GM18520 (cell line): Measurements from ENCODE around the gene MRPS5.

Source experiments
- ATAC-seq: cut with Tn5 transposase; IDR thresholded peaks from one replicate; pipeline ENCODE4 v1.9.1; 2021; ENCODE audit not compliant: unreplicated experiment

Gene MRPS5

DNA sequence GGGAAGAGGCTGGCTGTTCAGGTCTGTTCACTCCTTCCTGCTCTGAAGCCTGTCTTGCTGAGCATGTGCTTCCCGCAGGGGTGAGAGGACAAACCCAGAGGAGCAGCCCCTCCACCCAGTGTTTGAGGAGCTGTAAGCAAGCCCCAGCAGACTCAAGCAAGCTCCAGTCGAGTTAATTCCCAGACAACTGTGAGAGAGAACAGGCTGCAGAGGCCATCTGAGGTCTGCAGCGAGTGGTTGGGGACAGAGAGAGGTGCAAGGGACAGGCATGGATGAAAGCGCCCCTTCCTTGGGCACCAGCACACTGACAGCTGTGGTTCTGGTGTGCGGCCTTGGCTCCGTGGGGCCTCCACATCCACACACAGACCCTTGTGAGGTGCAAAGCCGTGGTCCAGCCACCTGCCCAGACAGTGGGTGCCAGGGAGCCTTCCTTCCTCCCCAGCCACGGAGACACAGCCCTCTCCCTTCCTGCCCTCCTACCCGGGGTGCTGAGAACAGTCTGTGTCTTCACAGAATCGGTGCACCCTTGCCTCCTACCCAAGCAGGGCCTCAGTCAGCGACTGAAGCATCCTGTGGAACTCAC, 59.9 kb downstream of the MRPS5 start:
- ATAC-seq: no peak

DNA sequence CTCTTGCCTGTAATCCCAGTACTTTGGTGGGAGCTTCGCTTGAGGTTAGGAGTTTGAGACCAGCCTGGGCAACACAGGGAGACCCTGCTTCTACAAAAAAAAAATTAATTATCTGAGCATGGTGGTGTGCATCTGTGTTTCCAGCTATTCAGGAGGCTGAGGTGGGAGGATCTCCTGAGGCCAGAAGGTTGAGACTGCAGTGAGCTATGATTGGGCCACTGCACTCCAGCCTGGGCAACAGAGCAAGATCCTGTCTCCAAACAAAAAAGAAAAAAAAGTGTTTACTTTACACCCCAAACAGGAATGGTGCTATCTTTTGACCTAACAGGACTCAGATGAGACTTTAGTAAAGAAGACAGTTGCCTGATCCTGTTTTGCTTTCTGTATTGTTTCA, 60.5 kb downstream of the MRPS5 start:
- ATAC-seq: no peak

DNA sequence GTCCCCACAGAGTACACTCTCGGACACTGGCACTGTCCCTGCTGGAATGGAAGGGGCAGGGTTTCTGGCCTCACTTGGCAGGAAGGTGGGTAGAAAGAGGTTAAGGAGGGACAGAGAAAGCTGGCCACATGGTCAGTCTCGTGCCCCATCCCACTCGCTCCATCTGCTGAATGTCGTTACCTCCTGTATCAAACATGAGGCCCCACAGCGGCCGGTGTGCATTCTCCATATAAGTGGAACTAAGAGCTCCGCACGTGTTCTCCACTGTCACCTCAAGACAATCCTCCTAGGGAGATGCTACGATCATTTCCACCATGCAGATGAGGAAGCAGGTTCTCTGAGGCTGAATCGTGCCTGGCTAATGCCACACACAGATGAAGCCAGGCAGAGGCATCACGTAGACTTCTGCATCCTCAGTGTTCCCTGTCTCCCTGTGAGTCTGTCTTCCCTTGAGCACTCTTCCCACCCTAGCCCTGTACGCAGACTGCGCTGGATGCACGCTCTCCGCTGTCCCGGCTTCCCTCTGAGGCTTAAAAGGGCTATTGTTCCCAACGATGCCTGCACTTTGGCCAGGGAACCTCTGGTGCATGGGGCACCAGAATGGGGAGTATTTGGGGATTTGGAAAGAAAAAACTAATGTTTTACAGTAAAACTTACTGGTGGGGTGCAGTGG, 61.0 kb downstream of the MRPS5 start:
- ATAC-seq: no peak

DNA sequence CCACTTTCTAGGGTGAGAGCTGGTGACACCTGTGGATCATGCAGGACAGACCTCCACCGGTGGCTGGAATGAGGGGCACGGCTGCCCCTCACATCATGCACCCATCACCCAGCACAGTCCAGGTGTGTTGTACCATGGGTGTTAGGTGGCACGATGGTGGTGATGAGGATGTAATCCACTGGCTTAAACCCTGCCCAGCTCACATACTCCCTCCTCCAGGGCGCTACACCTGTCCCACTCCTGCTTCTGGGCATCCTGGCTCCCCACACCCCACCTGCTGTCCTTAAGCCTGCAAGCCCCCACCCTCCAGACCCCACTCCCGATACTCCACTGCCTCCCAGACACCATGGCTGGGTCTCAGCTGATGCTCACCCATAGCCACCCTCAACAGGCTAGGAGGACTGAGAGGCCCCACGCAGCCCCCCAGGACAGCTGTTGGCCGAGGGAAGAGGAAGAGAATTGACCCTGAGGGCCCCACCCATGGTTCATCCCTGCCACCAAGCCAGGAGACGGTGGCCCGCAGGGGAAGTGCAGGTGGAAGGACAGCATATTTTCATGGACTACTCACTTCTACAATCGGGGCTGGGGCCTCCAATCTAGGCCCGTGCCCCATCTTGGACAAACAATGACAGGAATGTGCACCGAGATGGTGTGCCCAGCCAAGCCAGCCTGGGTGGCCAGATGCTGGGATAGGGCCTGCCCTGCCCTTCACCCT, 61.8 kb downstream of the MRPS5 start:
- ATAC-seq: no peak

DNA sequence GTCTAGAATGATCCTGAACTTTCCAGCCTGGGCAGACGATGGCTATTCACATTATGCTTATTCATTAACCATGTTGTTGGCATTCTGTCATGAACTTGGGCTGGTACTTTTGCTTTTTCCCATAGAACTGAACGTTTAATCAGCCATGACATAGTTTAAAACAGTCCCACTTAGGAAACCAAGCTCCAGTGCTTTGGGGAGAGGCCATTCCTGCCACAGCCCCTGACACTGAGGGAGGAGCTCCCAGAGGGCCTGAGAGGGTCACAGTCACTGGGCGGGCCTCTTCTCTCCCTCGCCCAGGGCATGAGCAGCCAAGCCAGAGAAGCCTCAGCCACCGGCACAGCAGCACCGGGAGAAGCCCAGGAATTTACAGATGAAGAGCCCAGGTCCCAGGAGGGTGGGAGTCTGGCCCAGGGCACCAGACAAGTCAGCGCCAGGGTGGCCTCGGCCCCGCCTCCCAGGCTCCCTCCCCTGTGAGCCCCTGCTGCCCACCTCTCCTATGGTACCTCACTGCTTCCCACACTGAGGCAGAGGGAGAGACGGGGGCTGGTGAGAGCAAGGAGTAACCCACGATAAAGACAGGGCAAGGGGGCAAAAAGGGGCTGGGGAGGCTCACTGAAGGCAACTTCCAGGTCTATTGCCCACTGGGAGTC, 62.5 kb downstream of the MRPS5 start:
- ATAC-seq: no peak

DNA sequence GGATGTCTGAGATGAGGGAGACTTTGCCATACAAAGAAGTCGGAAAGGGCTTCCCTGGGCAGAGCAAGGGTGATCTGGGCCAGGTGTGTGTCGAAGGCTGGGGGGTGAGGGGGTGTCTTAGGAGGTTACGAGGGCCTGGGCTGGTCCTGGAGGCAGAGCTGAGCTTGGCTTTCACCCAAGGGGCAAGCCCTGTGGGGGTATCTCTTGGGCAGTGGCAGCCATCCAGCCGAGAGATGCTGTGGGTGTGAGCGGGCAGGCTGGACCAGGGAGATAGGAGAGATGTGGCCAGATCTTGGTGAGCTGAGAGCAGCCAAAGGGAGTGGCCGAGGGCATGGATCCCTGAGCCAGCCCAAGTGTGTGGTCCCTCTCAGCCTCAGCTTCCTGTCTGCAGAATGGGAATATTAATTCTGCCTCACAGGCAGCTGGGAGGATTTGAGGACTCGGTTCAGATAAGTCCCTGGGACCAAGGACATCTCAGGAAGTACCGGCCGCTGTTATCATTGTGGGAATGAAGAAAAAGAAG, 63.1 kb downstream of the MRPS5 start:
- ATAC-seq: no peak

DNA sequence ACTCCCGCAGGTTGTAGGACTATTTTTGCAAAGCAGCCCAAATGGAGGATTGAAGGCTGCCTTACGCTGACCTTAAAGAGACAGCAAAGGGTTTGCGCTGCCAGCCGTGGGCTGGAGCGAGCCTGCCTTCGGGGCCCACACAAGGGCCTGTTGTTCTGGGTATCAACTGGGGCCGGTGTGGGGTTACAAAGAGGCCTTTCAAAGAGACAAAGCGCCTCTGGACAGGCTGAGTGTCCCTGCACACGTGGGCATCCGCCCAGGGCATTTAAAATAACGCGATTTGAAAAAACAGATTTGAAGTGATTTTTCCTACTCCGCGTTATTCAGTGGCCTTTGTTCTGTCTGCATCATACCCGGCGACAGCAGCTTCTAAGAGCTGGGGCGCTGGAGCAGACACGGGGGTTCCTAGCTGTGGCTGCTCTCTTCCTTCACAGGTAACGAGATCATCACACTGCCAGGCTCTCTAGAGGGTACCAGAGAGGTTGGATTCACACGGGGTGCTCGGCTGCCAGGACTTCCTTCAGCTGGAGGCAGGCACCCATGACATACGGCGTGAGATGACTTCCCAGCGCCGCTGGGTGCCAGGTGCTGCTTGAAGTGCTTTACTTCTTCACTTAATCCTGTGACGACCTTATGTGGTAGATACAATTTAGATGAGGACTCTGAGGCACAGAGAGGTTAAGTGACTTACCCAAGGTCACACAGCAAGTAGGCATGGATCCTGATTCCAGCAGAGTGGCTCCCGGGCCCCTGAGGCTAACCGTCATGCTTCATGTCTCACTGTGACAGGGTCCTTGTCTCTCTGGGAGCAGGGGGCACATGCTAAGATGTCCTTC, 63.9 kb downstream of the MRPS5 start:
- no peak for ATAC-seq

DNA sequence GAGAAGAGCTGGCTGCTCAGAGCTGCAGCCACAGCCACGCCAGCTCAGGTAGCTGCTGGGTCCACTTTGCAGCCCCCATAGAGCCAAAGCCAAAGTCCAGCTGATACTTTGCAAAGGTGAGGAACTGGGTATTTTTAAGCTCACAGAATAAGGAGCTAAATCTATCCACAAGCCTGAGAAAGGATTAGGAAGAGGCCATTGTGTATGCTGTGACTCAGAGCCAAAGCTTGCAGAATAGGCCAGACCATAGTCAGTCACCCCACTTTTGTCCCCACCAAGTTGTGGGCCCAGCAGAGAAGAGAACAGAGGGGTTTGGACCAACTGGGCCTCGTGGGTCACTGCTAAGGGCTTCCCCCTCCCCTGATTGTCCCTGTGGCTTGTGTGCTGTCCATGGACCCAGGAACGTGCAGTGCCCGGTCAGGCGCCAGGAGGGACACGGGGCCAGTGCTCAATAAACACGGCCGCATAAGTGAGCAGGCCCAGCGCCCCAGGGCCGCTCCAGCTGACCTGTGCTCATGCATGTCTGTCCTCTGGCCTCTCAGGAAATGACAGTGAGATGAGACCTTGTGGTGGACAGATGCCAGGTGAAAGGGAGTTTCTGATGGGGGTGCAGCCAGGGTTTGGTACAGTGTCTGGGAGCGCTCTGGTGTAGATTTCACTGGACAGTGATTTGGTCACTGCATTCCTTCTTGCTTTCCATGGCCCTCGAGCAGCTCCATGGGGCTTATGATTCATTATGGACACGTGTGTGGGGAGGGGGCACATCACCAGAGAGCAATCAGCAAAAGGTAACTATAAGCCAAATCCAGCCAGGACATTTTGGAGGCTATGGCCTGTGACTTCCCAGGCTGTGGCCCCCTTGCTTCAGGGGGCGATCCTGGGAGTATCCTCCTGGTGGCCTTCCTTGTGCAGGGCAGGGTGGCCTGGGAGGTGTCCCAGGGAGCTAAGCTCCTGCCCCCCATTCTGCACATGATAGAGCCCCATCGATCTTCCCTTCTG, 64.8 kb downstream of the MRPS5 start:
- no peak for ATAC-seq

DNA sequence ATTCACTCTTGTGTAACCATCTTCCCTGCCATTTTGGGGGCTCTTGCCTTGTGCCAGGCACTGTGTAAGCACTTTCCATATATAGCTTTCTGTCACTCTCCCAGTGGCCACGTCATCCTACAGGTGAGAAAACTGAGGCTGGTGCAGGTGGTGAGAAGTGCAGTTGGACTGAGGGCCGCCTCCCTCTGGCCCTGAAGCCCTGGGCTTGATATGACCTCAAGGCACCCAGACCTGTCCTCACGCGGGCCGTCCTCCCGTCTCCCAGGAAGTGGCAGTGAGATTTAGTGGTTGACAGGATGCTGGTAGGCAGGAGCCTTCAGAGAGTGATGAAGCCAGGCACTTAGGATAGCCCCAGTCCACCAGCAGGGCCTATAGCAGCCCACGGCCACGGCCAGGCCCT, 65.6 kb downstream of the MRPS5 start:
- ATAC-seq: no peak

DNA sequence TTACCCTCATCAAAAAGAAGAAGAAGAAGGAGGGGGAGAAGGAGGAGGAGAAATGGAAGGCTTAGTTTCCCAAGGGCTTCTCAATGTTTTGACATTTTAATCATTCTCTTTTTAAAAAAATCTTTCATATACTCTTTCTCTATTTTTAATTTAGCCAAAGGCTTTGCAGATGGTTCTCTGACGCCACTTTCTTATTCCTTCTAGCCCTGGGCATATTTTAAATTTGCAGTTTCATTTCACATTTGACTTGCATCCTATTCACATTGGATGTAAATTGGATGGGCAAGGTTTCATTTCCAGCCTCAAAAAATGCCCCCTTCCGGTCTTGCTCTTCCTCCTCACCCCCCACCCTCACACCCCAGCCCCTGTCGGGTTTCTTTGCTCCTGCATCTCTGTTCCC, 66.3 kb downstream of the MRPS5 start:
- no peak for ATAC-seq

DNA sequence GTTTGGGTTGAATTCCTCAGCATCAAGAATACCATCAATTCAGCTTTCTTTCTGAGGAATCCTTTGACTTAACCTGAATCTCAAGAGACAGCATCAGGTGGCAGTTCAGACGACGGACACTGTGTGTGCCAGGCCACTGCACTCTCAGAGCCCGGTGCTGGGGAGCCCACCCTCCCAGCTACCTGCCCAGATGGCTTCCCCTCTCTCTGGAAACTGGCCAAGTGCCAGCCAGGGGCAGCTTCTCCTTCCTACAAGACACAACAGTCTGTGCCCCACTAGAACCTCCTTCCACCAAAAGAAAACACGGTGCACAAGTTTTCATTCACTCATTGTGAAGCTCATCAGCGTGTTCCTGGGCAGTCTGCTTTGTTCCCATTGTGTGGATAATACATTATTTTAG, 67.6 kb downstream of the MRPS5 start:
- ATAC-seq: no peak

DNA sequence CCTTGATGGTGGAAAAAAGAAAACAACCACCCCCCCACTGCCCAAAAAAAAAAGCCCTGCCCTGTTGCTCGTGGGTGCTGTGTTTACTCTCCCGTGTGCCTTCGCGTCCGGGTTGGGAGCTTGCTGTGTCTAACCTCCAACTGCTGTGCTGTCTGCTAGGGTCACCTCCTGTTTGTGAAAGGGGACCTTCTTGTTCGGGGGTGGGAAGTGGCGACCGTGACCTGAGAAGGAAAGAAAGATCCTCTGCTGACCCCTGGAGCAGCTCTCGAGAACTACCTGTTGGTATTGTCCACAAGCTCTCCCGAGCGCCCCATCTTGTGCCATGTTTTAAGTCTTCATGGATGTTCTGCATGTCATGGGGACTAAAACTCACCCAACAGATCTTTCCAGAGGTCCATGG, 68.1 kb downstream of the MRPS5 start:
- ATAC-seq: no peak

DNA sequence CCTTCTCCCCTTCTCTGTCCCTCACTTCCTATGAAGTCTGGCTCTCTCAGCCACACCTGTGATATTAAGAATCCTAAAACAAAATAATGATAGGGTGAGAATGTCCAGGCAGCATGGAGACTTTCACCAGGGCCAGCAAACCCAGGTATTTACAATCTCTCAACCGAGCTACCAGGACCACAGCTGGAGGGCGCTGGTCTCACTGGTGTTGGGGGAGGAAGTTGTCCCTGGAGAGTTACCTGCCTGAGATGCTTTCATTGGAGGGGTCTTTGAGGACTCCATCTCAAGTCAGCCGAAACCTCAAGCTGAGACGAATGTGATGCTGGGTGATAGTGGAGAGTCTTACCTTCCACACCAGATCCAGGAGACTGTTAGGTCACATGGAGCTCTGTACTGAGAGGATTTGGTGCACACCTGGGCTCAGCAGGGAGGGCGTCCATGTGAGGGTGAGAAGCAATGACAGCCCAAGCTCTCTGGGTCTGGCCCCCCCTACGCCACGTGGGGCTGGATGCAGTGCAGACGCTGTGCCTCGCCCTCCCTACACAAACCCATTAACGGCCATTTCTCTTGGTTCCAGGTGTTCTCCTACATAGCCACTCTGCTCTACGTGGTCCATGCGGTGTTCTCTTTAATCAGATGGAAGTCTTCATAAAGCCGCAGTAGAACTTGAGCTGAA, 68.7 kb downstream of the MRPS5 start:
- no peak for ATAC-seq

DNA sequence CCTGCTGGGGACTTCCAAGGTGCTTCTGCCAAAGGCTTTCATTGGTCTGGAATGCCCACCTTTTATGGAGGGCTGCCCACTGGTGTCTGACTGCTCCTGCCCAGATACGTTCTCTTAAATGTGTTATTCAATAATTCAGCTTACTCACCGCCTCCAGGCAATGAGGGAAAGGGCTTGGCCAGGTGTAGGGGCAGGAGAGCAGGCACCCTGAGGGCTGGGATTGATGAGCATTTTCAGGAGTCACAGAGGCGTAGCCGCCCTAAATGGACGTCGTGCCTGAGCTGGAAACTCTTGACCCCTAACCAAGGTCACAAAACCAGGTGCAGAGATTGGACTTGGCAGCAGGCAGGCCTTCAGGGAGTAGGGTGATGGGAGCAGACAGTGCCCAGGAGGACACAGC, 69.3 kb downstream of the MRPS5 start:
- no peak for ATAC-seq

DNA sequence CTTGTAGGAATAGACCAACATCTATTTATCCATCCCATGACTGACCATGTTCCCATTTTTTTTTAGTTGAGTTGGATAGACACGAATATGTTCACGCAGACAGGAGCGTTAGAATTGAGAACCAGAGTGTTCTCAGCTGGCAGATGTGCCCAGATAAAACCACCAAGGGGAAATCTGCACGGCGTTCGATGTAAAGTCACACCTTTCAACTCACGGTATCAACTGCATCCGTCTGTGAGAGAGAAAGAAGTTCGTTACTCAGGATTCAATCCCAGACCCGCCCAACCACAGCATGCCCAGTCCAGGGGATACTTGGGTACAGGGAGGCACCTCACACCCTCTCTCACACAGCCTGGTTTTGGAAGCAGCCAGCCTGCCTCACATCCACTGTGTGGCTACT, 70.0 kb downstream of the MRPS5 start:
- ATAC-seq: no peak

DNA sequence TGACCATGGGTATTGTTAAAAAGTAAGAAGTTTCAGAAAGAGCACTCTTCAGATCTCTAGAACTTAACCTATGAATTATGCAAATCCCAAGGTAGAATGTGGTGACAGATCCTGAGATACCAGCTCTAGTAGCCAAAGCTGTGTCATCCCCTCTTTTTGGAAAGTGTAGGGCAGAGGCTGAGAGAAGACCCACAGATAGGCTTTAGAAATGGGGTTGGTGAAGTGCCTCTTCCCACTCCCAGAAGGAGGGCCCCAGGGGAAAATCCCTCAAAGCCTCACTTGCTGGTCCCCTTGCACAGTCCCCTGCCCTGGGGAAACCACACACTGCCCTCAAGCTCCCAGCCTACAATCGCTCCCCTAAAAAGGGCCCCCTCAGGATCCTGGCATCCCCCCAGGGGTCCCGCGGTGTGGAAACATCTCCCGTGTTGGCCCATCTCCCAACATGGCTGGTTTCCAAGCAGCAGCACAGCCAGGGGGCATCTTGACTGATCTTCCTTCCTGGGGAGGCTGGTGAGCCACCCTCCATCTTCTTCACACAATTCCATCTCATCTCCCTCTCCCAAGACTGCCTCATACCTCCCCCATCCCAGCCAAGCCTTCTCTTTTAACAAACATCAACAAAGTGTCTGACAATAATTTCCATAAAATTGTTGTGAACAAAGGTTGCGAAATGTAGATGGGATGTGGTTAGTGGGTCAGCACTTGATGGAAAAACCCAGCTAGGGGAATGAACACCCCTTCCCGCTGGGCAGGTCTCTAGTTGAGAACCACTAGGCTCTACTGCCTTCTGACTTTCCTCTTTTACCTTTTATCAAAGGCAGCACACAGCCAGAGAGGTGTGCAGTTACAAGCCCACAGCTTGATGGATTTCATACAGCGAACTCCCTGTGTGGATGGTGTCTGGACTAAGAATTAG, 71.0 kb downstream of the MRPS5 start:
- no peak for ATAC-seq

DNA sequence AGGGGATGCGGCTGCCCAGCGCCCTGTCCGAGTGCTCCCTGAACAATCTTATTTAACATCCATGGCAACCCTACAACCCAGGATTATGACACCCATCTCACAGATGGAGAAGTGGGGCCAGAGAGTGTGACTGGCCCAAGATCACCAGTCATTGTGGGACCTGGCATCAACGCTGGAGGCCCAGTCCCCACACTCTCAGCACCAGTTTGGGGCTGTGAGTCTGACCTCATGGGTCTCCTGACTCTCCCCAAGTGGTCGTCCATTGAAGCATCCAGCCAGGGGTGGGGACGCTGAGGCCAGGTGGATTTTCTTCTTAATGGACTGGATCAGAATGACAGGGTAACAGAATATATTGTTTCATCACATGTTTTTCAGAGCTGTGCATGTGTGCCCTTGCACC, 71.6 kb downstream of the MRPS5 start:
- no peak for ATAC-seq

DNA sequence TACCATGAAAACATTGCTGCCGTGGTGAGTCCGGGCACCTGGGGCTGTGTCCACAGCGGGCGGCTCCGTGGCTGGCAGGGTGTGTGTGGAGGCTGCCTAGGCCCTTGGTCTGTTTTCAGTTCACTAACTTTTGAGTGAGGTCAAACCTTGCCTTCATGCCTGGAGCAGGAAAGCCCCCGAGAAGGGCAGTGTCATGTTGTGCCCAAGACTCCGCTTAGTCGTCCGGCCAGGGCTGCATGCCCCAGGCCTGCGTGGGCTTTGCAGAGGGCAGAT, 72.0 kb downstream of the MRPS5 start:
- no peak for ATAC-seq
